ENCODE results near the gene YIPF6.
"Not testable (repeated sequence)": the region's sequence is repeated elsewhere in the genome, so short reads cannot be mapped to it uniquely, and the experiment has no call there.

The YIPF6 gene

DNA sequence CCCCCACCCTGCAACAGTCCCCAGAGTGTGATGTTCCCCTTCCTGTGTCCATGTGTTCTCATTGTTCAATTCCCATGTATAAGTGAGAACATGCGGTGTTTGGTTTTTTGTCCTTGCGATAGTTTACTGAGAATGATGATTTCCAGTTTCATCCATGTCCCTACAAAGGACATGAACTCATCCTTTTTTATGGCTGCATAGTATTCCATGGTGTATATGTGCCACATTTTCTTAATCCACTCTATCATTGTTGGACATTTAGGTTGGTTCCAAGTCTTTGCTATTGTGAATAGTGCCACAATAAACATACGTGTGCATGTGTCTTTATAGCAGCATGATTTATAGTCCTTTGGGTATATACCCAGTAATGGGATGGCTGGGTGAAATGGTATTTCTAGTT is 12.7 kb upstream of the YIPF6 start:
- H3K27ac ChIP-seq (ENCODE audit: low read depth, low read length); H3K4me1 ChIP-seq (ENCODE audit: control insufficient read depth, insufficient read depth, low read length); H3K9ac ChIP-seq (ENCODE audit: low read length); H3K36me3 ChIP-seq (ENCODE audit: control insufficient read depth, insufficient read depth, low read length); H3K9me3 ChIP-seq (ENCODE audit: control insufficient read depth, insufficient read depth, low read depth, low read length); H3K4me3 ChIP-seq (ENCODE audit: low read depth, low read length); H3K27me3 ChIP-seq (ENCODE audit: control insufficient read depth, insufficient read depth, low read length): not testable (repeated sequence)

DNA sequence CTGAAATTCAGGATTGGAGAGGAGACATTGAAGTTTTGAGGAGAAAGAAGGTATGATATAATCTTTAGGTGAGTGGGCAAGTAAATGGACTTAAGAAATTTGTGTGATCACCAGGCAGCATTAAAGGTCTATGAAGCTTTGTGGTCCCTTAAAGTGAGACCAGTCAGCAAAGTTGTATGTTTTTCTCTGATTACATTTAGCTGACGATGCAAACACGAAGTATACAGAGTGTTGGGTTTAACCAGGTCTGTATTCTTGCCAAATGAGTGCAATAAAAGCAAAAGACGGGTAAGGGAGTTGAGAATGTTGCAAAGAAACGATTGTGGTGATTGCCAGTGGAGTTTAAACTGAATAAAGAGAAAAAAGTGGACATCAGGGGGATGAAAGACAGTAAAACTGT is 11.6 kb upstream of the YIPF6 start:
- Histone ChIP-seq H3K9ac (ENCODE audit: low read length) (no peak overlapping the region), H3K27me3 (ENCODE audit: control insufficient read depth, insufficient read depth, low read length) (no peaks in the 10 kb centered on the region), H3K4me1 (ENCODE audit: control insufficient read depth, insufficient read depth, low read length) (no peaks in the 10 kb centered on the region), H3K4me3 (ENCODE audit: low read depth, low read length) (no peak overlapping the region), H3K27ac (ENCODE audit: low read depth, low read length) (no peak overlapping the region), H3K36me3 (ENCODE audit: control insufficient read depth, insufficient read depth, low read length) (no peaks in the 10 kb centered on the region), H3K9me3 (ENCODE audit: control insufficient read depth, insufficient read depth, low read depth, low read length) (peaks cover 2% of the 10 kb centered on the region; the same call in 1 of the 2 replicates)

DNA sequence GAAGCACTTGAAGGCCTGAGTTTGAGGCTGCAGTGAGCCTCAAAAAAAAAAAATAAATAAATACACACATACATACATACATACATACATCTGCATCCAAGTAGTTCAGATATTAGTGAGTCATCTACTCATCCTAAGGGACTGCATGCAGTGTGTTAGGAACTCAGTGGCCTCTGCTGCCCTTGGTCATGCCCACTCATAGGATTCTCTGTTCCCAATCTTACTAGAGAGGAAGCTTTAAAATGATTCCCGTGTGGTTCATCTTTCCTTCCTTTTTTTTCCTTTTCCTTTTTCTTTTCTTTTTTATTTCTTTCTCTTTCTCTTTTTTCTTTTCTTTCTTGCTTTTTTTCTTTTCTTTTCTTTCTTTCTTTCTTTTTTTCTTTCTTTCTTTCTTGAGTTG is 10.9 kb upstream of the YIPF6 start:
- Histone ChIP-seq H3K27ac (ENCODE audit: low read depth, low read length) (no peak overlapping the region), H3K4me3 (ENCODE audit: low read depth, low read length) (no peak overlapping the region), H3K27me3 (ENCODE audit: control insufficient read depth, insufficient read depth, low read length) (no peaks in the 10 kb centered on the region), H3K9ac (ENCODE audit: low read length) (no peak overlapping the region), H3K4me1 (ENCODE audit: control insufficient read depth, insufficient read depth, low read length) (no peaks in the 10 kb centered on the region), H3K36me3 (ENCODE audit: control insufficient read depth, insufficient read depth, low read length) (no peaks in the 10 kb centered on the region), H3K9me3 (ENCODE audit: control insufficient read depth, insufficient read depth, low read depth, low read length) (peaks cover 4% of the 10 kb centered on the region; the same call in 1 of the 2 replicates)

DNA sequence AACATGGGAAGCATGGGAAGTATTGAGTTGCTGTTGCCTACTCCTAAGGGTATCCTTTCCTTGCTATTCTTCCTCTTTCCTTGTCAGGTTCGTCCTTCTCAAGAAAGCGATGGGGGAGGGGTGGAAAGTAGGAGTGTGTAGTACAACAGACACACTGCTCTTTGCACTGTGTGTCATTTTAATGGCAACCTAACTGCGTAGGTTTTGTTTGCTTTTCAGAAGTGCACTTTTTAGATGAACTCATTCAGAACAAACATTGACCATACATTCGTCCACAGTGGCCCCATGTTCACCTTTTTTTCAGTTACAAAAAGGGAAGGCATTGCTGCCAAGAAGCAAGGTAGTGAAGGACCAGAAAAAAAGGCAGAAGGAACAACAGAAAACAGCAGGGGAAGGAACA is 10.2 kb upstream of the YIPF6 start:
- Histone ChIP-seq H3K27me3 (ENCODE audit: control insufficient read depth, insufficient read depth, low read length) (no peaks in the 10 kb centered on the region), H3K27ac (ENCODE audit: low read depth, low read length) (no peak overlapping the region), H3K9ac (ENCODE audit: low read length) (no peak overlapping the region), H3K9me3 (ENCODE audit: control insufficient read depth, insufficient read depth, low read depth, low read length) (peaks cover 4% of the 10 kb centered on the region; the same call in 1 of the 2 replicates), H3K36me3 (ENCODE audit: control insufficient read depth, insufficient read depth, low read length) (no peaks in the 10 kb centered on the region), H3K4me3 (ENCODE audit: low read depth, low read length) (no peak overlapping the region), H3K4me1 (ENCODE audit: control insufficient read depth, insufficient read depth, low read length) (no peaks in the 10 kb centered on the region)

GRCh38 chrX:68490644-68491043 is 8.2 kb upstream of the YIPF6 start:
- no peaks in the 10 kb centered on the region for H3K36me3 ChIP-seq (ENCODE audit: control insufficient read depth, insufficient read depth, low read length)
- H3K4me1 ChIP-seq (ENCODE audit: control insufficient read depth, insufficient read depth, low read length), result no peaks in the 10 kb centered on the region
- H3K4me3 ChIP-seq (ENCODE audit: low read depth, low read length), result no peak overlapping the region
- H3K27me3 ChIP-seq (ENCODE audit: control insufficient read depth, insufficient read depth, low read length), result no peaks in the 10 kb centered on the region
- no peak overlapping the region for H3K9ac ChIP-seq (ENCODE audit: low read length)
- peaks cover 11% of the 10 kb centered on the region; the same call in 1 of the 2 replicates for H3K9me3 ChIP-seq (ENCODE audit: control insufficient read depth, insufficient read depth, low read depth, low read length)
- no peak overlapping the region for H3K27ac ChIP-seq (ENCODE audit: low read depth, low read length)

GRCh38 chrX:68492583-68492982 is 6.3 kb upstream of the YIPF6 start:
- no peak overlapping the region for H3K9ac ChIP-seq (ENCODE audit: low read length)
- H3K4me3 ChIP-seq (ENCODE audit: low read depth, low read length), result no peak overlapping the region
- no peak overlapping the region for H3K27ac ChIP-seq (ENCODE audit: low read depth, low read length)
- H3K4me1 ChIP-seq (ENCODE audit: control insufficient read depth, insufficient read depth, low read length), result peaks cover under 1% of the 10 kb centered on the region; the same call in 1 of the 2 replicates
- no peaks in the 10 kb centered on the region for H3K36me3 ChIP-seq (ENCODE audit: control insufficient read depth, insufficient read depth, low read length)
- H3K27me3 ChIP-seq (ENCODE audit: control insufficient read depth, insufficient read depth, low read length), result no peaks in the 10 kb centered on the region
- H3K9me3 ChIP-seq (ENCODE audit: control insufficient read depth, insufficient read depth, low read depth, low read length), result peaks cover 11% of the 10 kb centered on the region; the same call in 1 of the 2 replicates

DNA sequence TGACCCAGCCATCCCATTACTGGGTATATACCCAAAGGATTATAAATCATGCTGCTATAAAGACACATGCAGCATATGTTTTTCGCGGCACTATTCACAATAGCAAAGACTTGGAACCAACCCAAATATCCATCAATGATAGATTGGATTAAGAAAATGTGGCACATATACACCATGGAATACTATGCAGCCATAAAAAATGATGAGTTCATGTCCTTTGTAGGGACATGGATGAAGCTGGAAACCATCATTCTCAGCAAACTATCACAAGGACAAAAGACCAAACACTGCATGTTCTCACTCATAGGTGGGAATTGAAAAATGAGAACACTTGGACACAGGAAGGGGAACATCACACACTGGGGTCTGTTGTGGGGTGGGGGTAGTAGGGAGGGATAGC is 5.1 kb upstream of the YIPF6 start:
- peaks cover 11% of the 10 kb centered on the region; the same call in 1 of the 2 replicates for H3K9me3 ChIP-seq (ENCODE audit: control insufficient read depth, insufficient read depth, low read depth, low read length)
- H3K36me3 ChIP-seq (ENCODE audit: control insufficient read depth, insufficient read depth, low read length); H3K27me3 ChIP-seq (ENCODE audit: control insufficient read depth, insufficient read depth, low read length); H3K4me1 ChIP-seq (ENCODE audit: control insufficient read depth, insufficient read depth, low read length); H3K9ac ChIP-seq (ENCODE audit: low read length); H3K4me3 ChIP-seq (ENCODE audit: low read depth, low read length); H3K27ac ChIP-seq (ENCODE audit: low read depth, low read length): not testable (repeated sequence)

DNA sequence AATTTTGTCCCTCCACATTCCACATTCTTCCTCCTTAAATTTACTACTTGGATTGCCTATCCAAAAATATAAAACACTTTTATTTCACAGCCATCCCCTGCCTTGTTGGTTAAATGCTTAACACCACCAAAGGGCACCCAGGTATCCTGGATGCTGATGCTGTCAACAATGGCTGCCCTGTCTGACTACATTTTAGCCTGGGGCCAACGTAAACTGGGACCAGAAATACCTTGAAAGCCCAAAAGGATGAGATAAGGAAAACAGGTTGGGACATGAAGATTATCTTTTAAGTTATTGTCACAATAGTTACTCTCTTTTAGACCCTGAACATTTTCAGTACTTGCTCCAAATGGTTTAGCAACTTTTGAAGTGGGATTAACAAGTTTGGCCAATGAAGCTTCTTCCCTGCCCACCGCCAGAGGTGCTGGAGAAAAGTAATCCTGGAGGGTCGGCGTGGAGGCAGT is 775 bp upstream of the YIPF6 start:
- H3K27ac ChIP-seq (ENCODE audit: low read depth, low read length), result peak overlapping the region; percentile 83
- H3K27me3 ChIP-seq (ENCODE audit: control insufficient read depth, insufficient read depth, low read length), result no peaks in the 10 kb centered on the region
- H3K4me1 ChIP-seq (ENCODE audit: control insufficient read depth, insufficient read depth, low read length), result peaks cover 3% of the 10 kb centered on the region; the same call in 1 of the 2 replicates
- peak overlapping the region; percentile 80 for H3K4me3 ChIP-seq (ENCODE audit: low read depth, low read length)
- H3K9me3 ChIP-seq (ENCODE audit: control insufficient read depth, insufficient read depth, low read depth, low read length), result peaks cover 8% of the 10 kb centered on the region; the same call in 1 of the 2 replicates
- H3K9ac ChIP-seq (ENCODE audit: low read length), result peak overlapping the region; percentile 95
- no peaks in the 10 kb centered on the region; the same call in 1 of the 2 replicates for H3K36me3 ChIP-seq (ENCODE audit: control insufficient read depth, insufficient read depth, low read length)

- Histone ChIP-seq H3K36me3 (ENCODE audit: control insufficient read depth, insufficient read depth, low read length) (no peaks in the 10 kb centered on the region; the same call in 1 of the 2 replicates), H3K9ac (ENCODE audit: low read length) (peak overlapping the region; percentile 95), H3K27me3 (ENCODE audit: control insufficient read depth, insufficient read depth, low read length) (no peaks in the 10 kb centered on the region), H3K9me3 (ENCODE audit: control insufficient read depth, insufficient read depth, low read depth, low read length) (peaks cover 4% of the 10 kb centered on the region; the same call in 1 of the 2 replicates), H3K4me3 (ENCODE audit: low read depth, low read length) (peak overlapping the region; percentile 80), H3K27ac (ENCODE audit: low read depth, low read length) (no peak overlapping the region), H3K4me1 (ENCODE audit: control insufficient read depth, insufficient read depth, low read length) (peaks cover 3% of the 10 kb centered on the region; the same call in 1 of the 2 replicates)
Observed at GRCh38 chrX:68499543-68500504, 973 bp downstream of the YIPF6 start.

- H3K27ac ChIP-seq (ENCODE audit: low read depth, low read length), result no peak overlapping the region
Observed at GRCh38 chrX:68503836-68504636, 5.2 kb downstream of the YIPF6 start.

More at GRCh38 chrX:68503836-68504636, 5.2 kb downstream of the YIPF6 start:
- no peak overlapping the region for H3K9ac ChIP-seq (ENCODE audit: low read length)
- H3K4me1 ChIP-seq (ENCODE audit: control insufficient read depth, insufficient read depth, low read length), result peaks cover 6% of the 10 kb centered on the region; the same call in 1 of the 2 replicates
- H3K9me3 ChIP-seq (ENCODE audit: control insufficient read depth, insufficient read depth, low read depth, low read length), result peaks cover 2% of the 10 kb centered on the region; the same call in 1 of the 2 replicates
- no peak overlapping the region for H3K4me3 ChIP-seq (ENCODE audit: low read depth, low read length)
- no peaks in the 10 kb centered on the region for H3K27me3 ChIP-seq (ENCODE audit: control insufficient read depth, insufficient read depth, low read length)
- H3K36me3 ChIP-seq (ENCODE audit: control insufficient read depth, insufficient read depth, low read length), result no peaks in the 10 kb centered on the region; the same call in 1 of the 2 replicates

Measured in HUES6 (cell line).